GM18526 (cell line): ENCODE results near the gene MMP28.

Experiments used
- POLR2A ChIP-seq: IDR thresholded peaks from 3 replicates; pipeline ENCODE4 v1.6.1; 2011; ENCODE audit not compliant: insufficient read length; ENCODE audit errors: extremely low read depth

The MMP28 gene

GRCh38 chr17:35784895-35785294 lies 10.5 kb downstream of the MMP28 start:
- no peak for TF ChIP-seq POLR2A

- TF ChIP-seq POLR2A, result no peak
Measured at GRCh38 chr17:35780950-35781349, 14.5 kb downstream of the MMP28 start.

- no peak for TF ChIP-seq POLR2A
Measured at GRCh38 chr17:35778641-35779196, 16.7 kb downstream of the MMP28 start.

GRCh38 chr17:35775583-35775982 lies 19.9 kb downstream of the MMP28 start:
- no peak for TF ChIP-seq POLR2A

GRCh38 chr17:35775039-35775438 lies 20.4 kb downstream of the MMP28 start:
- TF ChIP-seq POLR2A, result no peak

GRCh38 chr17:35774499-35774898 lies 20.9 kb downstream of the MMP28 start:
- TF ChIP-seq POLR2A, result no peak

- TF ChIP-seq POLR2A, result no peak
Measured at GRCh38 chr17:35773679-35774425, 21.6 kb downstream of the MMP28 start.

GRCh38 chr17:35773129-35773528 lies 22.3 kb downstream of the MMP28 start:
- TF ChIP-seq POLR2A, result no peak

- no peak for TF ChIP-seq POLR2A
Measured at GRCh38 chr17:35769895-35770486, 25.4 kb downstream of the MMP28 start.

GRCh38 chr17:35768797-35769196 lies 26.6 kb downstream of the MMP28 start:
- TF ChIP-seq POLR2A, result no peak

GRCh38 chr17:35766903-35767510 lies 28.4 kb downstream of the MMP28 start:
- TF ChIP-seq POLR2A, result no peak

- TF ChIP-seq POLR2A, result no peak
Measured at GRCh38 chr17:35766489-35766877, 29.0 kb downstream of the MMP28 start.

GRCh38 chr17:35765756-35766488 lies 29.5 kb downstream of the MMP28 start:
- no peak for TF ChIP-seq POLR2A

GRCh38 chr17:35765086-35765710 lies 30.2 kb downstream of the MMP28 start:
- no peak for TF ChIP-seq POLR2A

- TF ChIP-seq POLR2A, result no peak
Measured at GRCh38 chr17:35764123-35764991, 31.1 kb downstream of the MMP28 start.

GRCh38 chr17:35763767-35764122 lies 31.7 kb downstream of the MMP28 start:
- no peak for TF ChIP-seq POLR2A
